Activated CD8-positive, alpha-beta memory T cell treated with anti-CD3 and anti-CD28 coated beads, Interleukin-2, amount 10 ng/mL, durations not matched to agents 7 days and 5 days (primary cell): ENCODE measurements around the gene GLT1D1. TPM values are rescaled to one million over a fixed set of nuclear protein-coding genes. Genes with fewer than 3 reads are reported as not detected.

Source experiments
- ATAC-seq: fragments of 150-1000 bp; cut with Tn5 transposase; one replicate; pipeline ENCODE4 v1.10.0; 2021; ENCODE audit warnings: moderate library complexity
- CTCF ChIA-PET: fragments of 350-600 bp; sonication (Branson Sonifier 250); formaldehyde crosslinking; loops from one replicate; lab custom pipeline; 2021; ENCODE audit warnings: antibody characterized with exemption; lab: Charles Lee
- DNase-seq: peaks from one replicate; pipeline ENCODE4 v3.0.0-alpha.2; 2020
- H3K27ac Mint-ChIP-seq: one replicate; pipeline ENCODE4 v1.8.0; 2021; ENCODE audit warnings: mild to moderate bottlenecking, mixed read lengths
- H3K27me3 Mint-ChIP-seq: one replicate; pipeline ENCODE4 v1.8.0; 2021; ENCODE audit warnings: mixed read lengths
- H3K36me3 Mint-ChIP-seq: one replicate; pipeline ENCODE4 v1.8.0; 2021; ENCODE audit warnings: mild to moderate bottlenecking, mixed read lengths
- H3K4me1 Mint-ChIP-seq: one replicate; pipeline ENCODE4 v1.8.0; 2021; ENCODE audit warnings: mixed read lengths
- H3K4me3 Mint-ChIP-seq: one replicate; pipeline ENCODE4 v1.8.0; 2021; ENCODE audit warnings: mild to moderate bottlenecking, moderate library complexity, mixed read lengths
- H3K9me3 Mint-ChIP-seq: one replicate; pipeline ENCODE4 v1.8.0; 2022; ENCODE audit warnings: low read depth, mixed read lengths
- total RNA-seq, 2 experiments: library from RNA; stranded (reverse); gene quantifications; one replicate each; pipeline ENCODE4 v1.2.3, GENCODE V29; 2021

Gene GLT1D1
- total RNA-seq, 2 experiments from 2014 or later, result 0.12 to 0.70 TPM

GRCh38 chr12:129005416-129005815 lies 152.1 kb downstream of the GLT1D1 start:
- CTCF ChIA-PET, result no interaction called here
- no peaks in the 10 kb centered on the region for H3K4me1 Mint-ChIP-seq

GRCh38 chr12:129005829-129006228 lies 152.6 kb downstream of the GLT1D1 start:
- Mint-ChIP-seq H3K36me3 (no peaks in the 10 kb centered on the region), H3K9me3 (peaks cover 5% of the 10 kb centered on the region), H3K4me3 (no peak overlapping the region), H3K27ac (no peak overlapping the region), H3K4me1 (no peaks in the 10 kb centered on the region), H3K27me3 (no peaks in the 10 kb centered on the region)
- ATAC-seq (no peak), DNase-seq (no peak)
- CTCF ChIA-PET, result no interaction called here

More at GRCh38 chr12:129005416-129005815, 152.1 kb downstream of the GLT1D1 start:
- DNase-seq (no peak), ATAC-seq (no peak)
- Mint-ChIP-seq H3K27me3 (no peaks in the 10 kb centered on the region), H3K27ac (no peak overlapping the region), H3K36me3 (no peaks in the 10 kb centered on the region), H3K4me3 (no peak overlapping the region), H3K9me3 (peaks cover 7% of the 10 kb centered on the region)

GRCh38 chr12:129009833-129010622 lies 156.8 kb downstream of the GLT1D1 start:
- Mint-ChIP-seq H3K36me3 (no peaks in the 10 kb centered on the region), H3K4me1 (no peaks in the 10 kb centered on the region)

GRCh38 chr12:129016159-129016558 lies 162.9 kb downstream of the GLT1D1 start:
- no peaks in the 10 kb centered on the region for H3K36me3 Mint-ChIP-seq
- CTCF ChIA-PET, result no interaction called here

More at GRCh38 chr12:129009833-129010622, 156.8 kb downstream of the GLT1D1 start:
- CTCF ChIA-PET, result no interaction called here
- ATAC-seq (no peak), DNase-seq (no peak)
- Mint-ChIP-seq H3K4me3 (no peak overlapping the region), H3K27me3 (no peaks in the 10 kb centered on the region), H3K27ac (no peak overlapping the region), H3K9me3 (peaks cover 8% of the 10 kb centered on the region)

GRCh38 chr12:129025055-129025454 lies 171.8 kb downstream of the GLT1D1 start:
- Mint-ChIP-seq H3K27ac (no peak overlapping the region), H3K4me3 (no peak overlapping the region), H3K27me3 (no peaks in the 10 kb centered on the region), H3K9me3 (peaks cover 6% of the 10 kb centered on the region), H3K36me3 (no peaks in the 10 kb centered on the region), H3K4me1 (no peaks in the 10 kb centered on the region)
- ATAC-seq (no peak), DNase-seq (no peak)
- CTCF ChIA-PET, result no interaction called here

More at GRCh38 chr12:129016159-129016558, 162.9 kb downstream of the GLT1D1 start:
- DNase-seq, result no peak
- no peaks in the 10 kb centered on the region for H3K27me3 Mint-ChIP-seq
- no peaks in the 10 kb centered on the region for H3K4me1 Mint-ChIP-seq
- H3K4me3 Mint-ChIP-seq, result no peak overlapping the region
- ATAC-seq, result no peak
- peaks cover 10% of the 10 kb centered on the region for H3K9me3 Mint-ChIP-seq
- H3K27ac Mint-ChIP-seq, result no peak overlapping the region

- no peaks in the 10 kb centered on the region for H3K27me3 Mint-ChIP-seq
- DNase-seq (no peak), ATAC-seq (no peak)
- H3K27ac Mint-ChIP-seq, result no peak overlapping the region
- CTCF ChIA-PET, result no interaction called here
- peaks cover 4% of the 10 kb centered on the region for H3K9me3 Mint-ChIP-seq
- no peak overlapping the region for H3K4me3 Mint-ChIP-seq
- H3K36me3 Mint-ChIP-seq, result no peaks in the 10 kb centered on the region
- no peaks in the 10 kb centered on the region for H3K4me1 Mint-ChIP-seq
Measured at GRCh38 chr12:129028844-129029243, 175.6 kb downstream of the GLT1D1 start.

Other genes starting within 250 kb of the GLT1D1 start
- gene SLC15A4, start 29.5 kb upstream of the GLT1D1 start, total RNA-seq, result 10 to 100 TPM; 23.0 to 26.0 TPM